ENCODE results near the gene ZNF83. TPM values are rescaled to one million over a fixed set of nuclear protein-coding genes. Genes with fewer than 3 reads are reported as not detected.
"Not testable (repeated sequence)": the region's sequence is repeated elsewhere in the genome, so short reads cannot be mapped to it uniquely, and the experiment has no call there.

The ZNF83 gene
- total RNA-seq, 3 donors from 2014 or later (not counting 1 experiment from before 2014, with no cell fraction given), result 46.8 to 114 (median 96.9) TPM

GRCh38 chr19:52638601-52639000 is 446 bp upstream of the ZNF83 start:
- no peak for TF ChIP-seq CTCF (IDR thresholded peaks at IDR 0.05)

GRCh38 chr19:52635786-52636570 is 2.2 kb downstream of the ZNF83 start:
- H3K4me1 Mint-ChIP-seq, result peaks cover 35 to 41% of the 10 kb centered on the region in 2 donors
- peak overlapping the region in 1 of 2 donors; percentile 97 for H3K27ac Mint-ChIP-seq
- H3K27me3 Mint-ChIP-seq (ENCODE audit: low read depth in 2 of 2), result no peaks in the 10 kb centered on the region
- H3K36me3 Mint-ChIP-seq, result no peaks in the 10 kb centered on the region
- no peaks in the 10 kb centered on the region for H3K27me3 ChIP-seq (ENCODE audit: control insufficient read depth, insufficient read depth, low read length)
- WGBS (ENCODE audit: insufficient coverage), result 94% methylated on average over 11 of the region's 11 CpGs
- H3K9me3 ChIP-seq (ENCODE audit: control insufficient read depth, insufficient read depth, low read length), result no peaks in the 10 kb centered on the region
- peaks cover 5% of the 10 kb centered on the region for H3K36me3 ChIP-seq (ENCODE audit: control insufficient read depth, insufficient read depth, low read length)
- peaks cover 17% of the 10 kb centered on the region for H3K4me1 ChIP-seq (ENCODE audit: control insufficient read depth, insufficient read depth, low read length)
- ATAC-seq (no peak), DNase-seq (no peak)
- no peak overlapping the region for H3K27ac ChIP-seq (ENCODE audit: low read length)
- intact Hi-C loops (cut with micrococcal nuclease), result no loop called here
- no peaks in the 10 kb centered on the region for H3K9me3 Mint-ChIP-seq
- peak overlapping the region; percentile 97 for H3K4me3 Mint-ChIP-seq
- H3K4me3 ChIP-seq (ENCODE audit: low read length), result no peak overlapping the region
- no peak for TF ChIP-seq CTCF (IDR thresholded peaks at IDR 0.05)

More at GRCh38 chr19:52638601-52639000, 446 bp upstream of the ZNF83 start:
- peak overlapping the region; percentile 96 to 97 for H3K27ac Mint-ChIP-seq
- 15% methylated on average over 12 of the region's 14 CpGs for WGBS (ENCODE audit: insufficient coverage)
- peak overlapping the region; percentile 57 for H3K4me3 ChIP-seq (ENCODE audit: low read length)
- DNase-seq, result peak in 1 of 2 donors; percentile 16
- peak in 2 of 3 donors; percentile 2 for ATAC-seq
- peak overlapping the region; percentile 97 for H3K4me3 Mint-ChIP-seq
- H3K27me3 ChIP-seq (ENCODE audit: control insufficient read depth, insufficient read depth, low read length), result no peaks in the 10 kb centered on the region
- no peaks in the 10 kb centered on the region for H3K9me3 Mint-ChIP-seq
- H3K27me3 Mint-ChIP-seq (ENCODE audit: low read depth in 2 of 2), result no peaks in the 10 kb centered on the region
- intact Hi-C loops (cut with micrococcal nuclease), result loop anchor here (1.0 to 2.0 kb wide), 2 partner anchors 96 to 324 kb away; partner anchors contain the start of genes ZNF611 and ZNF816
- H3K4me1 ChIP-seq (ENCODE audit: control insufficient read depth, insufficient read depth, low read length), result peaks cover 17% of the 10 kb centered on the region
- no peaks in the 10 kb centered on the region for H3K9me3 ChIP-seq (ENCODE audit: control insufficient read depth, insufficient read depth, low read length)
- H3K4me1 Mint-ChIP-seq, result peaks cover 27 to 28% of the 10 kb centered on the region in 2 donors
- no peak overlapping the region for H3K27ac ChIP-seq (ENCODE audit: low read length)
- H3K36me3 ChIP-seq (ENCODE audit: control insufficient read depth, insufficient read depth, low read length), result peaks cover 2% of the 10 kb centered on the region
- no peaks in the 10 kb centered on the region for H3K36me3 Mint-ChIP-seq

- H3K4me1 ChIP-seq (ENCODE audit: control insufficient read depth, insufficient read depth, low read length); intact Hi-C loops (cut with micrococcal nuclease); H3K27me3 Mint-ChIP-seq (ENCODE audit: low read depth in 2 of 2); H3K9me3 Mint-ChIP-seq; H3K9me3 ChIP-seq (ENCODE audit: control insufficient read depth, insufficient read depth, low read length); H3K4me3 ChIP-seq (ENCODE audit: low read length); H3K36me3 Mint-ChIP-seq; H3K27ac ChIP-seq (ENCODE audit: low read length); DNase-seq; H3K27ac Mint-ChIP-seq; ATAC-seq; H3K4me3 Mint-ChIP-seq; H3K27me3 ChIP-seq (ENCODE audit: control insufficient read depth, insufficient read depth, low read length): not testable (repeated sequence)
- peaks cover 36% of the 10 kb centered on the region for H3K36me3 ChIP-seq (ENCODE audit: control insufficient read depth, insufficient read depth, low read length)
- H3K4me1 Mint-ChIP-seq, result peaks cover 19 to 35% of the 10 kb centered on the region in 2 donors
- WGBS (ENCODE audit: insufficient coverage), result 99% methylated on average over 3 of the region's 3 CpGs
Measured at GRCh38 chr19:52627441-52627840, 10.7 kb downstream of the ZNF83 start.

- H3K9me3 ChIP-seq (ENCODE audit: control insufficient read depth, insufficient read depth, low read length), result no peaks in the 10 kb centered on the region
- no peak overlapping the region for H3K4me3 ChIP-seq (ENCODE audit: low read length)
- Mint-ChIP-seq H3K27me3 (ENCODE audit: low read depth in 2 of 2) (no peaks in the 10 kb centered on the region), H3K4me1 (peaks cover 14 to 35% of the 10 kb centered on the region in 2 donors), H3K9me3 (no peaks in the 10 kb centered on the region), H3K36me3 (no peaks in the 10 kb centered on the region), H3K27ac (no peak overlapping the region), H3K4me3 (no peak overlapping the region)
- WGBS (ENCODE audit: insufficient coverage), result 96% methylated on average over 5 of the region's 5 CpGs
- H3K27me3 ChIP-seq (ENCODE audit: control insufficient read depth, insufficient read depth, low read length), result no peaks in the 10 kb centered on the region
- peaks cover 40% of the 10 kb centered on the region for H3K36me3 ChIP-seq (ENCODE audit: control insufficient read depth, insufficient read depth, low read length)
- no peak overlapping the region for H3K27ac ChIP-seq (ENCODE audit: low read length)
- no peak for TF ChIP-seq CTCF (IDR thresholded peaks at IDR 0.05)
- no peaks in the 10 kb centered on the region for H3K4me1 ChIP-seq (ENCODE audit: control insufficient read depth, insufficient read depth, low read length)
- DNase-seq (no peak), ATAC-seq (no peak)
- intact Hi-C loops (cut with micrococcal nuclease), result no loop called here
Measured at GRCh38 chr19:52626915-52627314, 11.2 kb downstream of the ZNF83 start.

Data from natural killer cell (primary cell).